LNCAP (cell line): ENCODE data around the gene ASS1.

Experiments used
- TF ChIP-seq, protein P1 (sequence below): fragments of 450-650 bp; IDR thresholded peaks from 2 replicates; pipeline ENCODE4 v1.5.1; 2017; ENCODE audit warnings: mild to moderate bottlenecking

Gene ASS1

DNA sequence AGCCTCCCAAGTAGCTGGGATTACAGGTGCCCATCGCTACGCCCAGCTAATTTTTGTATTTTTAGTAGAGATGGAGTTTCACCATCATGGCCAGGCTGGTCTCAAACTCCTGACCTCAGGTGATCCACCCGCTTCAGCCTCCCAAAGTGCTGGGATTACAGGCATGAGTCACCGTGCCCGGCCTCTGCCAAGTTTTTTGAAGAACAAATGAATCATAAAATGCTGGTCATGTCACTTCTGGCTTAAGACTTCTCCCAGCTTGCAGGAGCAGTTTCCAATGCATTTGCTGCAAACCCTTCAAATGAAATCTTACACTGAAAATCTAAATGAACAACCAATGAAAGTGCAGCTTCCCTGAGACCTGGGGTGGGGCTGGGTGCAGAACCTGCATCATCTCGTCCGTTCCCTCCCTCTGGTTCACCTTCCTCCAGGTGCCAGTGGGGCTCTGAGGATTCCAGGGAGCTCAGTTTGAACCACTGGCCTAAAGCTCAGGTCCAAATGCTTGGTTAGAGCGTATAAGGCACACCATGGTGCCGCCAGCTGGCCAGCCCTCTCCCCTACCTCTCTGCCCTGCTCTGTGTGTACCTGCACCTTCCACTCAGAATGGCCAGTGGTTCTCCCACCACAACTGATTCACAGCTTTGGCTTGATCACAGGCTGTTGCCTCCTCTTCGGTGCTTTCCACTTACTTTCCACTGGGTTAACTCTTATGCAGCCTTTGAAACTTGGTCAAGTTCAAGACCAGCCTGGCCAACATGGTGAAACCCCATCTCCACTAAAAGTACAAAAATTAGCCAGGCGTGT lies 94.9 kb downstream of the ASS1 start:
- TF ChIP-seq, protein P1, sequence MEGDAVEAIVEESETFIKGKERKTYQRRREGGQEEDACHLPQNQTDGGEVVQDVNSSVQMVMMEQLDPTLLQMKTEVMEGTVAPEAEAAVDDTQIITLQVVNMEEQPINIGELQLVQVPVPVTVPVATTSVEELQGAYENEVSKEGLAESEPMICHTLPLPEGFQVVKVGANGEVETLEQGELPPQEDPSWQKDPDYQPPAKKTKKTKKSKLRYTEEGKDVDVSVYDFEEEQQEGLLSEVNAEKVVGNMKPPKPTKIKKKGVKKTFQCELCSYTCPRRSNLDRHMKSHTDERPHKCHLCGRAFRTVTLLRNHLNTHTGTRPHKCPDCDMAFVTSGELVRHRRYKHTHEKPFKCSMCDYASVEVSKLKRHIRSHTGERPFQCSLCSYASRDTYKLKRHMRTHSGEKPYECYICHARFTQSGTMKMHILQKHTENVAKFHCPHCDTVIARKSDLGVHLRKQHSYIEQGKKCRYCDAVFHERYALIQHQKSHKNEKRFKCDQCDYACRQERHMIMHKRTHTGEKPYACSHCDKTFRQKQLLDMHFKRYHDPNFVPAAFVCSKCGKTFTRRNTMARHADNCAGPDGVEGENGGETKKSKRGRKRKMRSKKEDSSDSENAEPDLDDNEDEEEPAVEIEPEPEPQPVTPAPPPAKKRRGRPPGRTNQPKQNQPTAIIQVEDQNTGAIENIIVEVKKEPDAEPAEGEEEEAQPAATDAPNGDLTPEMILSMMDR: no peak

DNA sequence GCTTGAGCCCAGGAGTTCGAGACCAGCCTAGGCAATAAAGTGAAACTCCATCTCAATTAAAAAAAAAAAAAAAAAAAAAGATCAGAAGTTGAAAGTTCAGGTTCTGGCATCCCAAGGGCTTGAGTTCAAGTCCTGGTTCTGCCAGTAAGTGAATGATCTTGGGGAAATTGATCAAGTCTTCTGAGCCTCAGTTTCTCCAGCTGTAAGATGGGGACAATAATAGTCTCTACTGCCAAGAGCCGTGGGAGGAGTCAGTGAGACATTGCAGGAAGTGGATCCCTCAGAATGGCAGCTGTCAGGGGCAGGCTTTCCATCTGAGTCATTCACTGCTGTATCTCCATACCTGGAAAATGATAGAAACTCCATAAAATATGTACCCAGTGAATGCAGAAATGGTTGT lies 96.8 kb downstream of the ASS1 start:
- TF ChIP-seq, protein P1: no peak

DNA sequence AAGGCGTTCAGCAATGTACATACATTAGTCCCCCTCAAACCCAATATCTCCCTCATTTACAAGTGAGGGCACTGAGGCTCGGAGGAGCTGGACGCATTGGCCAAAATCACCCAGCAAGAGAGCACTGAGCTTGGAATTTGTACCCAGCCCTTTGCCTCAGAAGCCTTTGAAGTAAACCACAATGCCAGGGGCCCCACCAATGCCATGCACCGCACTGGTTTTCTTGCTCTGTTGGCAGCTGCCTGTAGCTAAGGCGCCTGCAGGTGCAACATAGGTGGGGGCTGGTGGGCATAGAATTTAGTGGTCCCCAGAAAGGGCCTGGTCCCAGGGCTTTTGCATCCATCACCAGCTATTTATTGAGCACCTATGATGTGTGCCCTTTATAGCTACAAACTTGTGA lies 97.3 kb downstream of the ASS1 start:
- TF ChIP-seq, protein P1: no peak

GRCh38 chr9:130542457-130543228 lies 97.9 kb downstream of the ASS1 start:
- TF ChIP-seq, protein P1: no peak

- TF ChIP-seq, protein P1: no peak
Observed at GRCh38 chr9:130543368-130543767, 98.6 kb downstream of the ASS1 start.

DNA sequence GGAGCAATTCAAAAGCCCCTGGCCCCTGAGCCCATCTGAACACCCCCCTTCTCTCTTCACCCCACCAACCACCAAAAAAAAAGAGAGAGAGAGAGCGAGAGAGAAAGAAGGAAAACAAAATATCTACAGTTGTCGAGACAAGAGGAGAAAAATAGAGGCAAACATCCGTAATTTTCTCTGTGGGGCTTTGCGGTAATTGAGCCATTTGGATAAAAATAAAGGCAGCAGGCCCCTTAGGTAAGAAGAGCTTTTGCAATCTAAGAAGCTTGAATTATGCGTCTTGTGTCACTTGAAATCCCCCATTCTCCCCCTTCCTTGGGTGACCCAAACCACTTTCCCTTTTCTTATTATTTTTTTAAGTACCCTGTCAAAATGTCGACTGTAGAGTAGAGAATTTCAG lies 99.1 kb downstream of the ASS1 start:
- TF ChIP-seq, protein P1: no peak

GRCh38 chr9:130544364-130544763 lies 99.6 kb downstream of the ASS1 start:
- TF ChIP-seq, protein P1: no peak
